Trophoblast cell (in vitro differentiated cells and primary cell): ENCODE measurements around the gene STK33.

Experiments
- DNase-seq, 2 donors: peaks; one replicate each; pipeline ENCODE4 v3.0.0-alpha.2; 2016
- H2AFZ ChIP-seq: 2 replicates; pipeline ENCODE4 v1.6.1; 2013; ENCODE audit warnings: low read length, moderate library complexity, mild to moderate bottlenecking; ENCODE audit not compliant: insufficient read depth, poor library complexity
- H2AK5ac ChIP-seq: 2 replicates; pipeline ENCODE4 v1.6.1; 2013; ENCODE audit warnings: mild to moderate bottlenecking, low read length
- H2BK120ac ChIP-seq: 2 replicates; pipeline ENCODE4 v1.6.1; 2013; ENCODE audit warnings: low read length, mild to moderate bottlenecking, moderate library complexity; ENCODE audit not compliant: insufficient read depth, poor library complexity
- H2BK12ac ChIP-seq: 2 replicates; pipeline ENCODE4 v1.6.1; 2013; ENCODE audit warnings: mild to moderate bottlenecking, low read length, moderate library complexity
- H2BK5ac ChIP-seq: 2 replicates; pipeline ENCODE4 v1.6.1; 2013; ENCODE audit warnings: low read length, low read depth, moderate library complexity, mild to moderate bottlenecking; ENCODE audit not compliant: poor library complexity
- H3K14ac ChIP-seq: 2 replicates; pipeline ENCODE4 v1.6.1; 2013; ENCODE audit warnings: mild to moderate bottlenecking, low read length
- H3K18ac ChIP-seq: 2 replicates; pipeline ENCODE4 v1.6.1; 2013; ENCODE audit warnings: mild to moderate bottlenecking, low read length
- H3K23ac ChIP-seq: 2 replicates; pipeline ENCODE4 v1.6.1; 2013; ENCODE audit warnings: low read length
- H3K27ac ChIP-seq: 2 replicates; pipeline ENCODE4 v1.5.1; 2013; ENCODE audit warnings: low read depth, mild to moderate bottlenecking, inconsistent platforms, low read length, moderate library complexity
- H3K27me3 ChIP-seq: 2 replicates; pipeline ENCODE4 v1.6.1; 2013; ENCODE audit warnings: inconsistent platforms, mild to moderate bottlenecking, low read length, moderate library complexity; ENCODE audit not compliant: insufficient read depth
- H3K36me3 ChIP-seq, 2 experiments: 1 replicate in 1 of 2; 2 replicates in 1 of 2; pipeline ENCODE4 v1.6.1; 2013; ENCODE audit warnings: low read length in 2 of 2, mild to moderate bottlenecking in 2 of 2, moderate library complexity in 1 of 2; ENCODE audit not compliant: insufficient read depth in 2 of 2, control insufficient read depth in 1 of 2
- H3K4ac ChIP-seq: 2 replicates; pipeline ENCODE4 v1.6.1; 2013; ENCODE audit warnings: low read depth, mild to moderate bottlenecking, low read length, moderate library complexity
- H3K4me1 ChIP-seq, 2 experiments: 1 replicate in 1 of 2; 2 replicates in 1 of 2; pipeline ENCODE4 v1.6.1; 2013; ENCODE audit warnings: low read length in 2 of 2, mild to moderate bottlenecking in 2 of 2, moderate library complexity in 1 of 2; ENCODE audit not compliant: insufficient read depth in 2 of 2, control insufficient read depth in 1 of 2
- H3K4me2 ChIP-seq: 2 replicates; pipeline ENCODE4 v1.6.1; 2013; ENCODE audit warnings: inconsistent platforms, mild to moderate bottlenecking, low read length, moderate library complexity
- H3K4me3 ChIP-seq: 2 replicates; pipeline ENCODE4 v1.5.1; 2013; ENCODE audit warnings: mild to moderate bottlenecking, low read depth, low read length, inconsistent platforms
- H3K79me1 ChIP-seq: one replicate; pipeline ENCODE4 v1.6.1; 2013; ENCODE audit warnings: low read length
- H3K79me2 ChIP-seq: 2 replicates; pipeline ENCODE4 v1.6.1; 2013; ENCODE audit warnings: low read length, mild to moderate bottlenecking; ENCODE audit not compliant: control insufficient read depth, insufficient read depth, poor library complexity
- H3K9ac ChIP-seq: 2 replicates; pipeline ENCODE4 v1.6.1; 2013; ENCODE audit warnings: mild to moderate bottlenecking, low read length
- H3K9me3 ChIP-seq: 2 replicates; pipeline ENCODE4 v1.6.1; 2013; ENCODE audit warnings: low read depth, mild to moderate bottlenecking, control low read depth, inconsistent platforms, low read length; ENCODE audit not compliant: insufficient read depth
- H4K12ac ChIP-seq: 2 replicates; pipeline ENCODE4 v1.6.1; 2013; ENCODE audit warnings: low read depth, mild to moderate bottlenecking, low read length, moderate library complexity
- H4K8ac ChIP-seq: 2 replicates; pipeline ENCODE4 v1.6.1; 2013; ENCODE audit warnings: low read depth, mild to moderate bottlenecking, low read length, moderate library complexity
- H4K91ac ChIP-seq: one replicate; pipeline ENCODE4 v1.6.1; 2013; ENCODE audit warnings: low read depth, mild to moderate bottlenecking, low read length, moderate library complexity
- WGBS: extraction: QIAGEN DNeasy Blood & Tissue Kit; methylation state at CpG from one replicate; pipeline ENCODE4 v1.1.7; 2013; ENCODE audit warnings: missing lambda C conversion rate; ENCODE audit not compliant: insufficient read length, insufficient coverage; ENCODE audit errors: extremely low coverage; 5-methylcytosine and 5-hydroxymethylcytosine counted together

The STK33 gene

DNA sequence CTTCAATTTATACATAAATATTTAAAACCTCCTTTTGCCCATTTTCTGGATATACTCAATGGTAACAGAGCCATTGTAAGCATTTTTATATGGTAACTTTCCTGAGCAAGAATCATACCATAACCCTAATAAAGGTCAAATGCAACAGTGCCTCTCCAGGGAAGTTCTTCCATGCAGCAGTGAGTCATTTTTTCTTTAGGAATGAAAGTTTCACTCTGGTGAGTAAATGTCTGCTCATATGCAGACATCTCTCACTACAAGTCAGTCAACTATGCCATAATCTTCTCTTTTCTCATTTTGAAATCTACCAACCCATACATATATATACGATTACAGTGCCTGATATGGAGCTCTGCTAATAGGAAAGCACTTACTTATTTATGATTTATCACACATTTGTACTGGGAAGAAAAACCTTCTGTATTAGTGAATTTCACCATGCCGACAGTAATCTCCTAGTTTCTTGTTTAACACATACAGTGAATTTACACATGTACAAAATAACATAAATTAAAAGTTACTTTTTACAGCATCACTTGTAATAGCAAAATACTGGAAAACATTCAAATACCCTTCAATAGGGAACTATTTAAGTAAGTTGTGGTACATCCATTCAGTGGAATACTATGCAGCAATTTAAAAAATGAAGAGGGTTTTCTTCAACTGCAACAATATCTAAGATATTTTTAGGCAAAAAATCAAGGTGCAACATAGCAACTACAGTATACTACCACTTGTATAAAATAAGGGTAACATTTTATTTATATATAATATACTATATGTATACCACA, 16.0 kb downstream of the STK33 start:
- Histone ChIP-seq H3K36me3 (no peaks in the 10 kb centered on the region), H3K4ac (no peak overlapping the region), H3K4me1 (no peaks in the 10 kb centered on the region), H3K4me2 (no peak overlapping the region), H3K14ac (no peak overlapping the region), H3K27me3 (no peaks in the 10 kb centered on the region), H3K9me3 (no peaks in the 10 kb centered on the region), H2BK12ac (no peak overlapping the region), H4K91ac (no peak overlapping the region), H2BK5ac (no peak overlapping the region), H2BK120ac (no peak overlapping the region), H3K27ac (no peak overlapping the region), H4K8ac (no peak overlapping the region), H3K79me1 (no peaks in the 10 kb centered on the region), H4K12ac (no peak overlapping the region), H3K9ac (no peak overlapping the region), H3K4me3 (no peak overlapping the region), H2AK5ac (no peak overlapping the region), H2AFZ (no peak overlapping the region), H3K23ac (no peak overlapping the region), H3K79me2 (no peaks in the 10 kb centered on the region), H3K18ac (no peak overlapping the region)
- peak in 1 of 2 donors; percentile 24 for DNase-seq
- no CpG with 5 or more reads among the region's 2 CpGs for WGBS

DNA sequence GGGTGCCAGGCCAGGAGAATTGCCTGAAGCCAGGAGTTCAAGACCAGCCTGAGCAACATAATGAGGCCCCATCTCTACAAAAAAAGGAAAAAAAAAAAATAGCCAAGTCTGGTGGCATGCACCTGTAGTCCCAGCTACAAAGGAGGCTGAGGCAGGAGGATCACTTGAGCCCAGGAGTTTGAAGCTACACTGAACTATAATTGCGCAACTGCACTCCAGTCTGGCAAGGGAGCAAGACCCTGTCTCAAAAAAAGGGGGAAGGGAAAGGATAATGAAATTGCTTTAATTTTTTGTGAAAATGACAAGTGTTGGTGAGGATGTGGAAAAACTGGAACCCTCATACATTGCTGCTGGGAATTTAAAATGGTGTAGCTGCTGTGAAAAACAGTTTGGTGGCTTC, 19.2 kb downstream of the STK33 start:
- no CpG with 5 or more reads among the region's 1 CpG for WGBS
- H3K79me1 ChIP-seq, result no peaks in the 10 kb centered on the region
- H3K9me3 ChIP-seq, result no peaks in the 10 kb centered on the region
- H2AK5ac ChIP-seq, result no peak overlapping the region
- H4K8ac ChIP-seq, result no peak overlapping the region
- no peak overlapping the region for H3K4ac ChIP-seq
- H3K18ac ChIP-seq, result no peak overlapping the region
- H3K27ac ChIP-seq, result no peak overlapping the region
- no peak overlapping the region for H3K4me2 ChIP-seq
- DNase-seq, result no peak
- no peak overlapping the region for H2AFZ ChIP-seq
- no peaks in the 10 kb centered on the region for H3K79me2 ChIP-seq
- no peak overlapping the region for H3K9ac ChIP-seq
- H3K27me3 ChIP-seq, result no peaks in the 10 kb centered on the region
- no peak overlapping the region for H4K12ac ChIP-seq
- H2BK12ac ChIP-seq, result no peak overlapping the region
- no peak overlapping the region for H2BK5ac ChIP-seq
- no peak overlapping the region for H3K14ac ChIP-seq
- no peak overlapping the region for H3K23ac ChIP-seq
- no peak overlapping the region for H2BK120ac ChIP-seq
- H3K4me1 ChIP-seq, result no peaks in the 10 kb centered on the region
- H3K36me3 ChIP-seq, result no peaks in the 10 kb centered on the region
- H4K91ac ChIP-seq, result no peak overlapping the region
- H3K4me3 ChIP-seq, result no peak overlapping the region

DNA sequence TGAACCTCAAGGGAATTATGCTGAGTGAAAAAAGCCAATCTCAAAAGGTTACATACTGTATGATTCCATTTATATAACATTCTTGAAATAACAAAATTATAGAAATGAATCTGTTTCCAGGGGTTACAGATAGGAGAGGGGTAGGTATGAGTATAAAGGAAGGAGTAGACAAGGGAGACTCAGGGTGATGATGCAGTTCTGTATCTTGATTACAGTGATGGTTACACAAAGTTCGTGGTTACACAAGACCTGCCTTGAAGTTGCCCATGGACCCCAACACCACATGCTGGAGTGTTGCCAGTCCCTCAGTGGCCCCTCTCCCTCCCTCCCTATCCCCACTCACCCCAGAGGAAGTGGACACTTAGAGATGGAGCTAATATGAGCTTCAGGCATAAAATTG, 20.3 kb downstream of the STK33 start:
- H3K23ac ChIP-seq, result no peak overlapping the region
- no peak for DNase-seq
- H4K91ac ChIP-seq, result no peak overlapping the region
- no peaks in the 10 kb centered on the region for H3K9me3 ChIP-seq
- H4K8ac ChIP-seq, result no peak overlapping the region
- no peak overlapping the region for H3K4ac ChIP-seq
- H4K12ac ChIP-seq, result no peak overlapping the region
- no peaks in the 10 kb centered on the region for H3K36me3 ChIP-seq
- no CpG with 5 or more reads among the region's 1 CpG for WGBS
- H3K79me1 ChIP-seq, result no peaks in the 10 kb centered on the region
- H3K4me3 ChIP-seq, result no peak overlapping the region
- H3K14ac ChIP-seq, result no peak overlapping the region
- no peak overlapping the region for H2BK12ac ChIP-seq
- H3K27ac ChIP-seq, result no peak overlapping the region
- no peaks in the 10 kb centered on the region for H3K4me1 ChIP-seq
- no peak overlapping the region for H2AK5ac ChIP-seq
- H3K27me3 ChIP-seq, result no peaks in the 10 kb centered on the region
- no peak overlapping the region for H2BK120ac ChIP-seq
- no peak overlapping the region for H3K4me2 ChIP-seq
- H3K9ac ChIP-seq, result no peak overlapping the region
- H3K79me2 ChIP-seq, result no peaks in the 10 kb centered on the region
- H2AFZ ChIP-seq, result no peak overlapping the region
- no peak overlapping the region for H3K18ac ChIP-seq
- H2BK5ac ChIP-seq, result no peak overlapping the region

DNA sequence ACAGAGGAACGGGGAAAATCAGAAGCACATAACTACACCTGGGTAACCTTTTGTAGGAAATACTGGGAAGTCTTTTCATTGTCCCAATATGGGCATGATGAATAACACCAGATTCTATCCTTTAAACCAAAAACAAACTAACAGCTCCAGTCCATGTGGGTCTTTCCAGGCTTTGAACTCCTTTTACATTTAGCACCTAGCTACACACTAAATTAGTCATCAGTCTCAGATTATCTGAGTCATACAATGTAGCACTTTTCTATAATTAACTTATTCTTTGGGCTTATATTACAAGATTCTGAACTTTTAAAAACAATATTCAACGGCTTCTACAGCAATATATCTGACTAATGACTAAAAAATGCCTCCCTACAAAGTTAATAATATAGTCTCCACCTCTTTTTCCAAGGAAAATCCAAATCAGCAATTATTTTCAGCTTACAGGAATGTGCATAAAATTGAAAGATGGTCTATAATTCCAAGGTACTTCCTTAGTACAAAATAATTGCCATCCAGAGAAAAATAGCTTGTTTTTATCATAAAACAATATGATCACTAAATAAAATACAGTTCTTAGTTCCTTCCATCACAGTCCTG, 26.3 kb downstream of the STK33 start:
- Histone ChIP-seq H3K23ac (no peak overlapping the region), H2AK5ac (no peak overlapping the region), H3K27me3 (no peaks in the 10 kb centered on the region), H3K27ac (no peak overlapping the region), H3K36me3 (no peaks in the 10 kb centered on the region), H2BK120ac (no peak overlapping the region), H2BK12ac (no peak overlapping the region), H3K4me3 (no peak overlapping the region), H2BK5ac (no peak overlapping the region), H4K8ac (no peak overlapping the region), H3K79me2 (no peaks in the 10 kb centered on the region), H3K18ac (no peak overlapping the region), H2AFZ (no peak overlapping the region), H3K9me3 (no peaks in the 10 kb centered on the region), H4K91ac (no peak overlapping the region), H3K9ac (no peak overlapping the region), H4K12ac (no peak overlapping the region), H3K4ac (no peak overlapping the region), H3K4me1 (no peaks in the 10 kb centered on the region), H3K14ac (no peak overlapping the region), H3K4me2 (no peak overlapping the region), H3K79me1 (no peaks in the 10 kb centered on the region)
- no CpG with 5 or more reads among the region's 2 CpGs for WGBS
- DNase-seq, result no peak
